OCI-LY7 (cell line): Measurements from ENCODE around the gene CLMN. TPM values are rescaled to one million over a fixed set of nuclear protein-coding genes. Genes with fewer than 3 reads are reported as not detected.
A peak's percentile ranks its signal among the peaks of the same experiment; 100 is the strongest.

ENCODE experiments used
- BruUV-seq: library from RNA; stranded (reverse); fragments of 400-500 nt; replicated peaks from 2 replicates; lab custom pipeline; 2021; lab: Mats Ljungman, UMichigan
- CTCF ChIA-PET: fragments of 300-600 bp; sonication (Branson Sonifier 250); formaldehyde crosslinking; loops from one replicate; lab custom pipeline; 2022; ENCODE audit warnings: antibody characterized with exemption; ENCODE audit not compliant: unreplicated experiment; lab: Charles Lee
- POLR2A ChIA-PET: fragments of 300-600 bp; sonication (Branson Sonifier 250); formaldehyde crosslinking; loops from one replicate; lab custom pipeline; 2022; ENCODE audit warnings: antibody characterized with exemption; lab: Charles Lee
- DNase-seq: peaks from one replicate; pipeline ENCODE4 v3.0.0-alpha.2; 2015; ENCODE audit warnings: low spot score
- H2AFZ ChIP-seq: fragments of 200-600 bp; sonication (generic), shearing (Covaris generic); 2 replicates; pipeline ENCODE4 v1.6.1; 2014; ENCODE audit warnings: mild to moderate bottlenecking, antibody characterized with exemption, low read length, moderate library complexity
- H3K27ac ChIP-seq: fragments of 200-600 bp; sonication (generic); 2 replicates; pipeline ENCODE4 v1.5.1; 2014; ENCODE audit warnings: mixed run types, low read depth, mild to moderate bottlenecking, moderate library complexity, low read length, inconsistent platforms; ENCODE audit not compliant: poor library complexity, severe bottlenecking
- H3K36me3 ChIP-seq: fragments of 200-600 bp; sonication (generic); 2 replicates; pipeline ENCODE4 v1.6.1; 2014; ENCODE audit warnings: mild to moderate bottlenecking, antibody characterized with exemption, low read length, moderate library complexity, mixed read lengths; ENCODE audit not compliant: insufficient read depth
- H3K4me1 ChIP-seq: fragments of 200-600 bp; sonication (generic); 2 replicates; pipeline ENCODE4 v1.5.1; 2014; ENCODE audit warnings: mild to moderate bottlenecking, low read length; ENCODE audit not compliant: insufficient read depth, poor library complexity, severe bottlenecking
- H3K4me2 ChIP-seq: fragments of 200-600 bp; sonication (generic); 2 replicates; pipeline ENCODE4 v1.6.1; 2014; ENCODE audit warnings: mild to moderate bottlenecking, low read length
- H3K4me3 ChIP-seq: fragments of 200-600 bp; sonication (generic); 2 replicates; pipeline ENCODE4 v1.5.1; 2014; ENCODE audit warnings: mild to moderate bottlenecking, low read depth, low read length; ENCODE audit not compliant: poor library complexity, severe bottlenecking
- H3K79me2 ChIP-seq: fragments of 200-600 bp; sonication (generic); 2 replicates; pipeline ENCODE4 v1.6.1; 2016; ENCODE audit warnings: low read depth, mild to moderate bottlenecking, low read length, moderate library complexity, mixed read lengths; ENCODE audit not compliant: insufficient read depth
- H3K9me2 ChIP-seq: fragments of 200-600 bp; sonication (generic); 2 replicates; pipeline ENCODE4 v1.6.1; 2016; ENCODE audit warnings: mild to moderate bottlenecking, low read length, mixed read lengths; ENCODE audit not compliant: insufficient read depth
- H3K9me3 ChIP-seq: fragments of 200-600 bp; sonication (generic); 2 replicates; pipeline ENCODE4 v1.6.1; 2014; ENCODE audit warnings: mild to moderate bottlenecking, mixed run types, low read length, mixed read lengths
- H4K20me1 ChIP-seq: fragments of 200-600 bp; sonication (generic); 2 replicates; pipeline ENCODE4 v1.6.1; 2014; ENCODE audit warnings: mild to moderate bottlenecking, antibody characterized with exemption, low read length, moderate library complexity, mixed read lengths; ENCODE audit not compliant: insufficient read depth
- EZH2phosphoT487 ChIP-seq: fragments of 200-600 bp; sonication (generic); IDR thresholded peaks from 2 replicates; pipeline ENCODE4 v1.6.1; 2018; ENCODE audit warnings: low read depth, borderline replicate concordance, mild to moderate bottlenecking, mixed run types, antibody characterized with exemption, low read length, moderate library complexity, mixed read lengths
- intact Hi-C: fragments of 100-400 bp; cut with micrococcal nuclease; formaldehyde crosslinking; loops from one replicate; pipeline ENCODE4 v1.10.0; 2022; ENCODE audit not compliant: unreplicated experiment
- total RNA-seq, 2 experiments: library from RNA; depleted of rRNA in 1 of 2; stranded (reverse); fragments of >200 nt in 1 of 2; shearing (Covaris generic) in 1 of 2; gene quantifications; 2 replicates each; pipeline ENCODE4 v1.2.3, GENCODE V29; 2014 to 2022
- TF ChIP-seq, protein P1 (sequence below): fragments of 200-600 bp; sonication (generic); conservative IDR thresholded peaks from 2 replicates; pipeline ENCODE4 v1.5.1; 2014; ENCODE audit warnings: mild to moderate bottlenecking, antibody characterized with exemption, low read length, moderate library complexity, mixed read lengths

Gene CLMN
- total RNA-seq, 2 experiments from 2014 or later, result 6.8 to 12.0 TPM

DNA sequence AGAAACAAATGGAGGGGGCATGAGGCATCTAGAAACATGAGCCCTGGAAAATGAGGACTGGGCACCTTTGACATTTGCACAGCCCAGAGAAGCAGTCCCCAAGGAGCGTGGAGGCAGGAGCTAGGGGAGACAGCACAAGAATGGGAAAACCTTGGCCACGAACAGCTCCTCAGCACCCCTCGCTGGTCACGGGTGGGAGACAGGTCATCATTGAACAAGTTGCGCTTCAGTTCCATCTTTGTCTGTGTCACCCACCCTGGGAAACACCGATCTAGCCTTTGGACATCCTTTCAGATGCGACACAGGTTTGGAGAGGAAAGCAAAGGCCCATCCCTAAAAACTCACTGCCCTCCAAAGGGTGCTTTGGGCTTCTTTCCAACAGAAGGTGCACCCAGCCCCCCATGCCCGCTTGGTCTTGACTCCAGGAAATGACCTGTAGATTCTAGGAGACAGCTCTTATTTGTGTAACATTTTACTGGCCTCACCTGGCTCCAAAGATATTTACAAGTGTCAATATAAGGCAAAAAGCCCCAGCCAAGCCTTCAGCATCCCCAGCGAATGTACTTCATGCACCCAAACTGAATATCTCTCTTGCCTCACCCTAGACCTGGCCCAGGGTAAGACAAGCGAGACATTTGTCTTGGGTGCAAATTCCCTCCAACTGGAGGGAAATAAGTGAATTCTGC lies 28.8 kb upstream of the CLMN start:
- CTCF ChIA-PET, result no interaction called here
- POLR2A ChIA-PET, result no interaction called here

DNA sequence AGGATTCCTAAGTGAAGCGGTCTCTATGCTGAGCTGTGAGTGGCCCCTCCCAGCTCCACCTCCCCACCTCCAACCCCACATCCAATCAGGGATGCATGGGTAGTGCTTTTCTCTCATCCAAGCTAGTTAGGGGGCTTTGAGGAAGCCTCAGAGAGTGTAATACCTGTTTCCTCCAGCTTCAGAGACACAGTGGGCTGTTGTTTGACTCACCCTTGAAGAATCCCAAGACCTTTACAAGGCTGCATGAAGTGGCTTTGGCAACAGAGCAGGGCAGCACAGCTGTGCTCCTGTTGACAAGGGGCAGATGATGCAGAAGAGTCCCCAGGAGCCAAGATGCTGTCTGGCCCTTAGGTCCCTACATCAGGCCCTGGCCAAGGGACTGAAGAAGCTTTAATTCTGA lies 27.1 kb upstream of the CLMN start:
- Histone ChIP-seq H3K27ac (no peak overlapping the region), H3K4me1 (no peaks in the 10 kb centered on the region), H3K4me2 (no peak overlapping the region), H3K36me3 (no peaks in the 10 kb centered on the region), H2AFZ (no peak overlapping the region), H3K9me2 (no peaks in the 10 kb centered on the region), H3K4me3 (no peak overlapping the region), H4K20me1 (no peaks in the 10 kb centered on the region), H3K79me2 (no peaks in the 10 kb centered on the region), H3K9me3 (no peaks in the 10 kb centered on the region)
- TF ChIP-seq, protein P1, sequence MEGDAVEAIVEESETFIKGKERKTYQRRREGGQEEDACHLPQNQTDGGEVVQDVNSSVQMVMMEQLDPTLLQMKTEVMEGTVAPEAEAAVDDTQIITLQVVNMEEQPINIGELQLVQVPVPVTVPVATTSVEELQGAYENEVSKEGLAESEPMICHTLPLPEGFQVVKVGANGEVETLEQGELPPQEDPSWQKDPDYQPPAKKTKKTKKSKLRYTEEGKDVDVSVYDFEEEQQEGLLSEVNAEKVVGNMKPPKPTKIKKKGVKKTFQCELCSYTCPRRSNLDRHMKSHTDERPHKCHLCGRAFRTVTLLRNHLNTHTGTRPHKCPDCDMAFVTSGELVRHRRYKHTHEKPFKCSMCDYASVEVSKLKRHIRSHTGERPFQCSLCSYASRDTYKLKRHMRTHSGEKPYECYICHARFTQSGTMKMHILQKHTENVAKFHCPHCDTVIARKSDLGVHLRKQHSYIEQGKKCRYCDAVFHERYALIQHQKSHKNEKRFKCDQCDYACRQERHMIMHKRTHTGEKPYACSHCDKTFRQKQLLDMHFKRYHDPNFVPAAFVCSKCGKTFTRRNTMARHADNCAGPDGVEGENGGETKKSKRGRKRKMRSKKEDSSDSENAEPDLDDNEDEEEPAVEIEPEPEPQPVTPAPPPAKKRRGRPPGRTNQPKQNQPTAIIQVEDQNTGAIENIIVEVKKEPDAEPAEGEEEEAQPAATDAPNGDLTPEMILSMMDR, result no peak
- no peak for TF ChIP-seq EZH2phosphoT487
- no TSS peak for BruUV-seq
- intact Hi-C loops, result no loop called here
- POLR2A ChIA-PET, result interaction anchor here (1.0 kb wide), 1 partner anchor 10 kb away, joined by 5 read pairs; no protein-coding TSS in a partner anchor
- CTCF ChIA-PET, result interaction anchor here (0.6 kb wide), 1 partner anchor 11 kb away, joined by 3 read pairs; no protein-coding TSS in a partner anchor
- no peak for DNase-seq

More for the DNA sequence above, 28.8 kb upstream of the CLMN start:
- Histone ChIP-seq H3K4me2 (no peak overlapping the region), H3K27ac (no peak overlapping the region), H4K20me1 (no peaks in the 10 kb centered on the region), H3K4me3 (no peak overlapping the region), H3K4me1 (no peaks in the 10 kb centered on the region), H3K79me2 (no peaks in the 10 kb centered on the region), H2AFZ (no peak overlapping the region), H3K9me3 (no peaks in the 10 kb centered on the region), H3K9me2 (no peaks in the 10 kb centered on the region), H3K36me3 (no peaks in the 10 kb centered on the region)
- intact Hi-C loops, result no loop called here
- DNase-seq, result no peak
- BruUV-seq, result no TSS peak
- TF ChIP-seq, protein P1, result peak; percentile 56
- TF ChIP-seq EZH2phosphoT487, result no peak

DNA sequence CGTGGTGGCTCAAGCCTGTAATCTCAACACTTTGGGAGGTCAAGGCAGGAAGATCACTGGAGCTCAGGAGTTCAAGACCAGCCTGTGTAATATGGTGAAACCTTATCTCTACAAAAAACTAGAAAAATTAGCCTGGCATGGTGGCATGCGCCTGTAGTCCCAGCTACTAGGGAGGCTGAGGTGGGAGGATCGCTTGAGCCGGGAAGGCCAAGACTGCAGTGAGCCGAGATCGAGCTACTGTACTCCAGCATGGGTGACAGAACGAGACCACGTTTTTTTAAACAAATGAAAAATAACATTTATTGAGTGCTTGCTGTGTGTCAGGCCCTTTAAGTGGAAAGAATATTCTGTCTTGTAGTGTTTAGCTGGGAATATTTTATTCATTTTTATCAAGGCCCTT lies 26.6 kb upstream of the CLMN start:
- H3K4me2 ChIP-seq, result no peak overlapping the region

More for the DNA sequence above, 26.6 kb upstream of the CLMN start:
- CTCF ChIA-PET, result interaction anchor here (0.6 kb wide), 1 partner anchor 10 kb away, joined by 3 read pairs; no protein-coding TSS in a partner anchor
- TF ChIP-seq, protein P1, result no peak
- no peak for TF ChIP-seq EZH2phosphoT487
- intact Hi-C loops, result no loop called here
- Histone ChIP-seq H3K4me3 (no peak overlapping the region), H3K9me2 (no peaks in the 10 kb centered on the region), H3K27ac (no peak overlapping the region), H2AFZ (no peak overlapping the region), H4K20me1 (no peaks in the 10 kb centered on the region), H3K9me3 (no peaks in the 10 kb centered on the region), H3K4me1 (no peaks in the 10 kb centered on the region), H3K79me2 (no peaks in the 10 kb centered on the region), H3K36me3 (no peaks in the 10 kb centered on the region)
- POLR2A ChIA-PET, result interaction anchor here (1.0 kb wide), 1 partner anchor 9 kb away, joined by 5 read pairs; no protein-coding TSS in a partner anchor
- DNase-seq, result no peak
- no TSS peak for BruUV-seq
